PC-9 (cell line): Measurements from ENCODE around the gene PRKCA. TPM values are rescaled to one million over a fixed set of nuclear protein-coding genes. Genes with fewer than 3 reads are reported as not detected.

Experiments used
- BruUV-seq: library from RNA; stranded (reverse); fragments of 400-500 nt; replicated peaks from 2 replicates; lab custom pipeline; 2021; lab: Mats Ljungman, UMichigan
- CTCF ChIA-PET: fragments of 300-600 bp; sonication (Branson Sonifier 250); formaldehyde crosslinking; loops from one replicate; lab custom pipeline; 2022; ENCODE audit warnings: antibody characterized with exemption; lab: Charles Lee
- POLR2A ChIA-PET: fragments of 300-600 bp; sonication (Branson Sonifier 250); formaldehyde crosslinking; loops from one replicate; lab custom pipeline; 2022; ENCODE audit warnings: antibody characterized with exemption; ENCODE audit not compliant: unreplicated experiment; lab: Charles Lee
- DNase-seq, 2 experiments: peaks; one replicate each; pipeline versions ENCODE4 v3.0.0 to v3.0.0-alpha.2; 2015 to 2022; ENCODE audit warnings: mixed read lengths in 1 of 2
- H2AFZ ChIP-seq: fragments of 200-600 bp; sonication (generic); 2 replicates; pipeline ENCODE4 v1.8.1; 2017; ENCODE audit warnings: antibody characterized with exemption
- H3F3A ChIP-seq: fragments of 200-600 bp; sonication (generic); 2 replicates; pipeline ENCODE4 v1.8.1; 2017; ENCODE audit warnings: antibody characterized with exemption, mild to moderate bottlenecking, low read depth; ENCODE audit not compliant: insufficient read depth
- H3K27ac ChIP-seq: fragments of 200-600 bp; sonication (generic); 2 replicates; pipeline ENCODE4 v1.6.1; 2016; ENCODE audit warnings: mixed run types
- H3K27me3 ChIP-seq: fragments of 200-600 bp; sonication (generic); 2 replicates; pipeline ENCODE4 v1.6.1; 2016; ENCODE audit warnings: low read depth, mixed run types; ENCODE audit not compliant: insufficient read depth
- H3K36me3 ChIP-seq: fragments of 200-600 bp; sonication (generic); 2 replicates; pipeline ENCODE4 v1.6.1; 2016; ENCODE audit warnings: low read depth, mixed run types
- H3K4me1 ChIP-seq: fragments of 200-600 bp; sonication (generic); replicated peaks from 2 replicates; pipeline ENCODE4 v1.6.1; 2016; ENCODE audit warnings: mixed run types; ENCODE audit not compliant: insufficient read depth
- H3K4me2 ChIP-seq: fragments of 200-600 bp; sonication (generic); 2 replicates; pipeline ENCODE4 v1.6.1; 2017; ENCODE audit warnings: mixed run types
- H3K4me3 ChIP-seq: fragments of 200-600 bp; sonication (generic); 2 replicates; pipeline ENCODE4 v1.6.1; 2016; ENCODE audit warnings: mixed run types
- H3K79me2 ChIP-seq: fragments of 200-600 bp; sonication (generic); 2 replicates; pipeline ENCODE4 v1.6.1; 2017; ENCODE audit warnings: low read depth, mixed run types
- H3K9me2 ChIP-seq: fragments of 200-600 bp; sonication (generic); 2 replicates; pipeline ENCODE4 v1.8.1; 2017; ENCODE audit warnings: mild to moderate bottlenecking; ENCODE audit not compliant: insufficient read depth
- H3K9me3 ChIP-seq: fragments of 200-600 bp; sonication (generic); 2 replicates; pipeline ENCODE4 v1.8.1; 2016; ENCODE audit warnings: low read depth; ENCODE audit not compliant: insufficient read depth
- H4K20me1 ChIP-seq: fragments of 200-600 bp; sonication (generic); 2 replicates; pipeline ENCODE4 v1.8.1; 2017; ENCODE audit not compliant: insufficient read depth
- EZH2 ChIP-seq: fragments of 200-600 bp; sonication (generic); IDR thresholded peaks from 2 replicates; pipeline ENCODE4 v1.8.0; 2017; ENCODE audit warnings: antibody characterized with exemption, low read depth
- intact Hi-C: fragments of 100-400 bp; cut with micrococcal nuclease; formaldehyde crosslinking; loops from one replicate; pipeline ENCODE4 v1.10.0; 2022; ENCODE audit not compliant: unreplicated experiment
- total RNA-seq: library from RNA; stranded (reverse); gene quantifications from 2 replicates; pipeline ENCODE4 v1.2.3, GENCODE V29; 2021
- TF ChIP-seq, protein P1 (sequence below): fragments of 200-600 bp; sonication (generic); conservative IDR thresholded peaks from 2 replicates; pipeline ENCODE4 v1.6.1; 2017; ENCODE audit warnings: mixed run types, antibody characterized with exemption, mild to moderate bottlenecking, moderate library complexity

PRKCA gene
- total RNA-seq, 1 experiment from 2014 or later, result 23.1 TPM

GRCh38 chr17:66782851-66783250 lies 480.4 kb downstream of the PRKCA start:
- Histone ChIP-seq H3K27ac (no peak overlapping the region), H3K9me3 (no peaks in the 10 kb centered on the region), H3K9me2 (no peaks in the 10 kb centered on the region), H2AFZ (no peak overlapping the region), H3F3A (no peaks in the 10 kb centered on the region), H3K4me3 (no peak overlapping the region), H3K4me2 (no peak overlapping the region), H3K4me1 (no peaks in the 10 kb centered on the region), H3K36me3 (0 out of 2 replicates have a peak, but pooled peaks cover 9% of the 10 kb centered on the region), H3K79me2 (no peaks in the 10 kb centered on the region), H3K27me3 (no peaks in the 10 kb centered on the region), H4K20me1 (no peaks in the 10 kb centered on the region)
- no peak for DNase-seq
- CTCF ChIA-PET, result no interaction called here
- TF ChIP-seq, protein P1, sequence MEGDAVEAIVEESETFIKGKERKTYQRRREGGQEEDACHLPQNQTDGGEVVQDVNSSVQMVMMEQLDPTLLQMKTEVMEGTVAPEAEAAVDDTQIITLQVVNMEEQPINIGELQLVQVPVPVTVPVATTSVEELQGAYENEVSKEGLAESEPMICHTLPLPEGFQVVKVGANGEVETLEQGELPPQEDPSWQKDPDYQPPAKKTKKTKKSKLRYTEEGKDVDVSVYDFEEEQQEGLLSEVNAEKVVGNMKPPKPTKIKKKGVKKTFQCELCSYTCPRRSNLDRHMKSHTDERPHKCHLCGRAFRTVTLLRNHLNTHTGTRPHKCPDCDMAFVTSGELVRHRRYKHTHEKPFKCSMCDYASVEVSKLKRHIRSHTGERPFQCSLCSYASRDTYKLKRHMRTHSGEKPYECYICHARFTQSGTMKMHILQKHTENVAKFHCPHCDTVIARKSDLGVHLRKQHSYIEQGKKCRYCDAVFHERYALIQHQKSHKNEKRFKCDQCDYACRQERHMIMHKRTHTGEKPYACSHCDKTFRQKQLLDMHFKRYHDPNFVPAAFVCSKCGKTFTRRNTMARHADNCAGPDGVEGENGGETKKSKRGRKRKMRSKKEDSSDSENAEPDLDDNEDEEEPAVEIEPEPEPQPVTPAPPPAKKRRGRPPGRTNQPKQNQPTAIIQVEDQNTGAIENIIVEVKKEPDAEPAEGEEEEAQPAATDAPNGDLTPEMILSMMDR, result no peak
- TF ChIP-seq EZH2, result no peak
- BruUV-seq, result no TSS peak
- POLR2A ChIA-PET, result no interaction called here
- intact Hi-C loops, result no loop called here

- no TSS peak for BruUV-seq
- CTCF ChIA-PET, result no interaction called here
- intact Hi-C loops, result no loop called here
Observed at GRCh38 chr17:66783656-66784381, 481.4 kb downstream of the PRKCA start.

DNA sequence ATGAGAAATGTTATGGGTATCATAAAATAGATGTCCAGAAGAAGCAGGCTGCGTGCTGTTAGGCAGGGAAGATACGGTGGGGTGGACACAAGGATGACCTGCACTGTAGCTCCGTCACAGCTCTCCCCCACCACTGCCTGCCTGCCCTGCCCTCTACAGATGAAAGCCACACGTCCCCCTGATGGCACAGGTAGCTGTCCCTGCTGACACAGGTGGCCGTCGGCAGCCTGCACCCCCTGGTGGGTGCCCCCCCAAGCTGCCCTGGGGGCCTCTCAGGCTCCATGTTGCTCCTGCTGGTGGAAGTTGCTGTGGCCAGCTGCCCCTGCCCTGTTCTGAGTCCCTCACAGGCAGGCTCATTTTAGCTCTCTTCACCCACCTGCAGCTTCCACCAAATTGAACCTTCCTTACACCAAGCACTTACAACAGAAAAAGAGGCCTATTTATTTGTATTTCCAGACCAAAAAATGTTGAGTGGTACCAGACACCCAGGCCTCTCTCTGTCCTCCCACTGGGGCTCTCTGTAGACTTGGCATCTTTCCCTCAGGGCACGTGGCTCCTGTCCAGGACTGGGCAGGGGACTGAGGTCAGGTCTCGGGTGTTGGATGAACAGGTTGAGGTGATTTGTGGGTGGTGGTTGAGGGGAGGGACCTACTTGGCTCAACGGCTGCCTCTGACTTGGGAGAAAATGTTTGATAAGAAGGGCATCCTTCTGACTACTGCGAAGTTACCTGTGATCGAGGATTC lies 482.4 kb downstream of the PRKCA start:
- no peaks in the 10 kb centered on the region for H3K79me2 ChIP-seq
- no peaks in the 10 kb centered on the region for H3K9me2 ChIP-seq
- H3K36me3 ChIP-seq, result 0 out of 2 replicates have a peak, but pooled peaks cover 9% of the 10 kb centered on the region
- H3K4me2 ChIP-seq, result no peak overlapping the region
- POLR2A ChIA-PET, result no interaction called here
- H4K20me1 ChIP-seq, result no peaks in the 10 kb centered on the region
- no peak overlapping the region for H3K27ac ChIP-seq
- H3K4me3 ChIP-seq, result no peak overlapping the region
- BruUV-seq, result no TSS peak
- CTCF ChIA-PET, result no interaction called here
- no peaks in the 10 kb centered on the region for H3F3A ChIP-seq
- H2AFZ ChIP-seq, result no peak overlapping the region
- TF ChIP-seq, protein P1, result no peak
- no peak for TF ChIP-seq EZH2
- no peaks in the 10 kb centered on the region for H3K27me3 ChIP-seq
- H3K4me1 ChIP-seq, result no peaks in the 10 kb centered on the region
- intact Hi-C loops, result no loop called here
- DNase-seq, result peak in 1 of 2 experiments; percentile 6
- no peaks in the 10 kb centered on the region for H3K9me3 ChIP-seq

More at GRCh38 chr17:66783656-66784381, 481.4 kb downstream of the PRKCA start:
- H3K79me2 ChIP-seq, result no peaks in the 10 kb centered on the region
- POLR2A ChIA-PET, result no interaction called here
- H3K4me2 ChIP-seq, result no peak overlapping the region
- no peak overlapping the region for H3K27ac ChIP-seq
- no peak overlapping the region for H3K4me3 ChIP-seq
- no peak overlapping the region for H2AFZ ChIP-seq
- 0 out of 2 replicates have a peak, but pooled peaks cover 9% of the 10 kb centered on the region for H3K36me3 ChIP-seq
- DNase-seq, result no peak
- H3K4me1 ChIP-seq, result no peaks in the 10 kb centered on the region
- H3K27me3 ChIP-seq, result no peaks in the 10 kb centered on the region
- no peaks in the 10 kb centered on the region for H3K9me2 ChIP-seq
- no peak for TF ChIP-seq EZH2
- TF ChIP-seq, protein P1, result no peak
- no peaks in the 10 kb centered on the region for H3K9me3 ChIP-seq
- H3F3A ChIP-seq, result no peaks in the 10 kb centered on the region
- H4K20me1 ChIP-seq, result no peaks in the 10 kb centered on the region
